ENCODE measurements around the gene BUD31. TPM values are rescaled to one million over a fixed set of nuclear protein-coding genes. Genes with fewer than 3 reads are reported as not detected.

BUD31 gene
- total and polyA plus RNA-seq, 2 of the 13 experiments (the other 11 are each of a cell fraction or from before 2014, with no cell fraction given) = 35.1 to 79.1 TPM

DNA sequence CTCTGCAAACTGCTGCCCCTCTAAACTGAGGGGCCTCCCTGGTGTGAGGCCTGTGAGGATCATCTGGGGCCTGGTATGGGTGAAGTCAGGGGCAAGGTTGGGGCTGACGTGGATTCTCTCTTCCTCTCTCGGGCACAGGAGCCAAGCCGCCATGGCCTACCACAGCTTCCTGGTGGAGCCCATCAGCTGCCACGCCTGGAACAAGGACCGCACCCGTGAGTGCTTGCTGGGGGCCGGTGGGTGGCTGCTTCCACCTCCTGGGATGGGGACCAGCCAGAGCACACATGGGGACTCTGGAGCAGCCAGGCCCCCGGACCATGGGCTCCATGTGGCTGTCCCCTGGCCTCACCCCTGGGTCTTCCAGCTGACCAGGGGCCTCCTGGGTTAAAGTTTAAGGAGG, 23.2 kb upstream of the BUD31 start:
- peaks cover 19% of the 10 kb centered on the region for H3K4me1 ChIP-seq (ENCODE audit: insufficient read depth, low read length)
- H3K27ac ChIP-seq (ENCODE audit: extremely low read length, insufficient read depth, low read length) = no peak overlapping the region
- no peak overlapping the region for H3K4me2 ChIP-seq (ENCODE audit: low read depth, low read length)
- peaks cover 16% of the 10 kb centered on the region for H3K79me2 ChIP-seq (ENCODE audit: insufficient read depth, low read length)
- 97% methylated on average over 5 of the region's 8 CpGs for WGBS (ENCODE audit: low lambda C conversion rate)
- in situ Hi-C loops (cut with HindIII; ENCODE audit: extremely low pct_ligation_motif_present, low pct_unique_long_range_greater_than_20kb) (no loop called here), intact Hi-C loops (cut with micrococcal nuclease; ENCODE audit: unreplicated experiment) (no loop called here)
- FAIRE-seq (no peak), DNase-seq (ENCODE audit: low spot score) (no peak), ATAC-seq (no peak)
- H3K9ac ChIP-seq (ENCODE audit: insufficient read depth, low read depth, low read length) = no peak overlapping the region
- H3K27me3 ChIP-seq (ENCODE audit: control insufficient read depth in 1 of 2, insufficient read depth in 2 of 2, low read length in 2 of 2) = no peaks in the 10 kb centered on the region
- H3K36me3 ChIP-seq (replicated peaks in 1 of 2; ENCODE audit: control insufficient read depth in 1 of 2, insufficient read depth in 2 of 2, low read length in 2 of 2) = peaks cover 8 to 30% of the 10 kb centered on the region in 2 experiments
- BruUV-seq (replicated peaks) = no TSS peak
- no peak overlapping the region for H2AFZ ChIP-seq (ENCODE audit: low read length)
- no peak for TF ChIP-seq ZNF468 (CRISPR knock-in tag; IDR thresholded peaks at IDR 0.05)
- no peak for TF ChIP-seq PAWR (CRISPR knock-in tag; IDR thresholded peaks at IDR 0.05; ENCODE audit: borderline replicate concordance)
- no peak for TF ChIP-seq MXD4 (CRISPR knock-in tag; IDR thresholded peaks at IDR 0.05)
- TF ChIP-seq AGO2 (optimal IDR thresholded peaks at IDR 0.05; ENCODE audit: low read depth, low read length) = peak; percentile 81
- TF ChIP-seq, protein P1, sequence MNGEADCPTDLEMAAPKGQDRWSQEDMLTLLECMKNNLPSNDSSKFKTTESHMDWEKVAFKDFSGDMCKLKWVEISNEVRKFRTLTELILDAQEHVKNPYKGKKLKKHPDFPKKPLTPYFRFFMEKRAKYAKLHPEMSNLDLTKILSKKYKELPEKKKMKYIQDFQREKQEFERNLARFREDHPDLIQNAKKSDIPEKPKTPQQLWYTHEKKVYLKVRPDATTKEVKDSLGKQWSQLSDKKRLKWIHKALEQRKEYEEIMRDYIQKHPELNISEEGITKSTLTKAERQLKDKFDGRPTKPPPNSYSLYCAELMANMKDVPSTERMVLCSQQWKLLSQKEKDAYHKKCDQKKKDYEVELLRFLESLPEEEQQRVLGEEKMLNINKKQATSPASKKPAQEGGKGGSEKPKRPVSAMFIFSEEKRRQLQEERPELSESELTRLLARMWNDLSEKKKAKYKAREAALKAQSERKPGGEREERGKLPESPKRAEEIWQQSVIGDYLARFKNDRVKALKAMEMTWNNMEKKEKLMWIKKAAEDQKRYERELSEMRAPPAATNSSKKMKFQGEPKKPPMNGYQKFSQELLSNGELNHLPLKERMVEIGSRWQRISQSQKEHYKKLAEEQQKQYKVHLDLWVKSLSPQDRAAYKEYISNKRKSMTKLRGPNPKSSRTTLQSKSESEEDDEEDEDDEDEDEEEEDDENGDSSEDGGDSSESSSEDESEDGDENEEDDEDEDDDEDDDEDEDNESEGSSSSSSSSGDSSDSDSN (CRISPR knock-in tag; IDR thresholded peaks at IDR 0.05) = 0 out of 2 replicates have a peak, but pooled peaks have one; percentile 16
- H3K4me3 ChIP-seq (replicated peaks in 1 of 3; ENCODE audit: insufficient read depth in 1 of 3, low read depth in 2 of 3, low read length in 3 of 3) = no peak overlapping the region
- H4K20me1 ChIP-seq (ENCODE audit: insufficient read depth, low read length) = 0 out of 2 replicates have a peak, but pooled peaks cover 6% of the 10 kb centered on the region
- ChIA-PET CTCF (ENCODE audit: low intra/inter-chr PET ratio, low total read pairs) (interaction anchor here (2.2 kb wide), 1 partner anchor 20 kb away, joined by 18 read pairs; no protein-coding TSS in a partner anchor), POLR2A (no interaction called here)
- no peaks in the 10 kb centered on the region for H3K9me3 ChIP-seq (ENCODE audit: low read length)

All from HepG2 (cell line).